ENCODE data around the gene ATP6V0B. TPM values are rescaled to one million over a fixed set of nuclear protein-coding genes. Genes with fewer than 3 reads are reported as not detected.

The ATP6V0B gene
- total RNA-seq, 1 experiment from 2014 or later: 241 TPM

DNA sequence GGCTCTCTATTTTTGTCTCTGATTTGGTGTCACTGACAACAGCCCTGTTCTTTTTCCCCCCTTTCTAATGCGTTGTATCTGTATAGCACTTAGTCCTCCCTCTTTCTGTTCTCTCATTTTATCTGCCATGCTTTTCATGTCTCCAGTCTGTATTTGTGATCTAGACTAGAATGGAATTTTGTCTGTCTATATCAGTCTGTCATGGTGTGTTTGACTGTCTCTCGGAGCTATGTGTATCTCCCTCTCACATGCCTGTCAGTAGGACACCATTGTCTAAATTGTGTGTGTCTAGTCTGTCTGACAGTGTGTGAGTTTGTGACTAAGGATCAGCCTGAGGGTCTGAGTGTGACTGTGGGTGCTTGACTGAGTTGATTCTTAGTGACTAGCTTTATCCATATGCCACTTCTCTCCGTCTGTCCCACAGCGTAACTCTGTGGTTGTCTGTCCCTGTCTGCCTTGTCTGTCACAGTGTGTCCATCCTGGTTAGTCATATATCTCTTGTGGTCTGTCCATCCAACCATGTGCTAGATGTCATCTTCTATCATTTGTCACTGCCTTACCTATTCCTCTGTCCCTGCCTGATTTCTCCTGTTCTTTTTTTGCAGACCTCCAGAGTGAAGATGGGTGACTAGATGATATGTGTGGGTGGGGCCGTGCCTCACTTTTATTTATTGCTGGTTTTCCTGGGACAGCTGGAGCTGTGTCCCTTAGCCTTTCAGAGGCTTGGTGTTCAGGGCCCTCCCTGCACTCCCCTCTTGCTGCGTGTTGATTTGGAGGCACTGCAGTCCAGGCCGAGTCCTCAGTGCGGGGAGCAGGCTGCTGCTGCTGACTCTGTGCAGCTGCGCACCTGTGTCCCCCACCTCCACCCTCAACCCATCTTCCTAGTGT lies 2.9 kb downstream of the ATP6V0B start:
- H3K9ac ChIP-seq (ENCODE audit: low read length): no peak overlapping the region
- peak overlapping the region; percentile 94 for H3K4me3 ChIP-seq (ENCODE audit: low read length)
- POLR2A ChIA-PET (ENCODE audit: unreplicated experiment): no interaction called here
- H3F3A ChIP-seq (ENCODE audit: low read length, unreplicated experiment): no peaks in the 10 kb centered on the region
- CTCF ChIA-PET: interaction anchor here (0.5 to 1.0 kb wide), 2 partner anchors 56 to 214 kb away, joined by 3 read pairs; no protein-coding TSS in a partner anchor
- H3K9me2 ChIP-seq (replicated peaks; ENCODE audit: low read length): no peaks in the 10 kb centered on the region
- no peak for DNase-seq
- H3K36me3 ChIP-seq (ENCODE audit: low read depth, low read length): peaks cover 32% of the 10 kb centered on the region
- TF ChIP-seq, protein P1, sequence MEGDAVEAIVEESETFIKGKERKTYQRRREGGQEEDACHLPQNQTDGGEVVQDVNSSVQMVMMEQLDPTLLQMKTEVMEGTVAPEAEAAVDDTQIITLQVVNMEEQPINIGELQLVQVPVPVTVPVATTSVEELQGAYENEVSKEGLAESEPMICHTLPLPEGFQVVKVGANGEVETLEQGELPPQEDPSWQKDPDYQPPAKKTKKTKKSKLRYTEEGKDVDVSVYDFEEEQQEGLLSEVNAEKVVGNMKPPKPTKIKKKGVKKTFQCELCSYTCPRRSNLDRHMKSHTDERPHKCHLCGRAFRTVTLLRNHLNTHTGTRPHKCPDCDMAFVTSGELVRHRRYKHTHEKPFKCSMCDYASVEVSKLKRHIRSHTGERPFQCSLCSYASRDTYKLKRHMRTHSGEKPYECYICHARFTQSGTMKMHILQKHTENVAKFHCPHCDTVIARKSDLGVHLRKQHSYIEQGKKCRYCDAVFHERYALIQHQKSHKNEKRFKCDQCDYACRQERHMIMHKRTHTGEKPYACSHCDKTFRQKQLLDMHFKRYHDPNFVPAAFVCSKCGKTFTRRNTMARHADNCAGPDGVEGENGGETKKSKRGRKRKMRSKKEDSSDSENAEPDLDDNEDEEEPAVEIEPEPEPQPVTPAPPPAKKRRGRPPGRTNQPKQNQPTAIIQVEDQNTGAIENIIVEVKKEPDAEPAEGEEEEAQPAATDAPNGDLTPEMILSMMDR (conservative IDR thresholded peaks at IDR 0.05; ENCODE audit: low read depth, low read length): no peak
- no peak for TF ChIP-seq EZH2phosphoT487 (IDR thresholded peaks at IDR 0.05; ENCODE audit: borderline replicate concordance, low read length)
- no peak for TF ChIP-seq EZH2 (IDR thresholded peaks at IDR 0.05; ENCODE audit: low read length, unreplicated experiment)
- no peaks in the 10 kb centered on the region for H3K27me3 ChIP-seq (ENCODE audit: low read length)
- H3K4me1 ChIP-seq (ENCODE audit: insufficient read depth, low read length): peaks cover 59% of the 10 kb centered on the region
- BruUV-seq (replicated peaks): no TSS peak
- H4K20me1 ChIP-seq (ENCODE audit: low read length): peaks cover 23% of the 10 kb centered on the region; the same call in 1 of the 2 replicates
- H3K79me2 ChIP-seq (ENCODE audit: low read length): peaks cover 75% of the 10 kb centered on the region
- H3K9me3 ChIP-seq (ENCODE audit: low read length): no peaks in the 10 kb centered on the region
- no peak overlapping the region for H2AFZ ChIP-seq (ENCODE audit: low read length)
- peak overlapping the region; percentile 99 for H3K4me2 ChIP-seq (ENCODE audit: low read length)
- intact Hi-C loops (cut with micrococcal nuclease): no loop called here
- ATAC-seq: no peak
- H3K27ac ChIP-seq (ENCODE audit: low read length): no peak overlapping the region

DNA sequence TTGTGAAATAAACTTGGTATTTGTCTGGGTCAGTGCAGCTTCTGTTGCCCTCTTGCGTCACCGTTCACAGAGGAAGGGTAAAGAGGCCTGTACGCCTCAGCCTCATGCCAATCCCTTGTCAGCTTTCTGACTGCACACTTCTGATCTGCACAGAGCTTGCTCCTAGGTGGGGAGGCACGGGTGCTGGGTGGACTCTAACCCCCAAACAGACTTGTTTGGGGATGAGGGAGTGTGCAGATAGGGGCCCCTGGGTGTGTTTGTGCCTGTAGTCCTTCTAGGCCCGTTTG lies 3.4 kb downstream of the ATP6V0B start:
- peak overlapping the region; percentile 86 for H3K4me3 ChIP-seq (ENCODE audit: low read length)
- ATAC-seq: no peak
- peak overlapping the region; percentile 77; the same call in 1 of the 2 replicates for H3K9ac ChIP-seq (ENCODE audit: low read length)
- POLR2A ChIA-PET (ENCODE audit: unreplicated experiment): no interaction called here
- H2AFZ ChIP-seq (ENCODE audit: low read length): no peak overlapping the region
- H3K27ac ChIP-seq (ENCODE audit: low read length): no peak overlapping the region
- intact Hi-C loops (cut with micrococcal nuclease): no loop called here
- H3K9me2 ChIP-seq (replicated peaks; ENCODE audit: low read length): no peaks in the 10 kb centered on the region
- H3K79me2 ChIP-seq (ENCODE audit: low read length): peaks cover 81% of the 10 kb centered on the region
- peaks cover 30% of the 10 kb centered on the region for H3K36me3 ChIP-seq (ENCODE audit: low read depth, low read length)
- H3K4me1 ChIP-seq (ENCODE audit: insufficient read depth, low read length): peaks cover 59% of the 10 kb centered on the region
- H3K9me3 ChIP-seq (ENCODE audit: low read length): no peaks in the 10 kb centered on the region
- peak overlapping the region; percentile 99 for H3K4me2 ChIP-seq (ENCODE audit: low read length)
- H3F3A ChIP-seq (ENCODE audit: low read length, unreplicated experiment): no peaks in the 10 kb centered on the region
- TF ChIP-seq EZH2phosphoT487 (IDR thresholded peaks at IDR 0.05; ENCODE audit: borderline replicate concordance, low read length): no peak
- TF ChIP-seq, protein P1 (conservative IDR thresholded peaks at IDR 0.05; ENCODE audit: low read depth, low read length): no peak
- no peak for TF ChIP-seq EZH2 (IDR thresholded peaks at IDR 0.05; ENCODE audit: low read length, unreplicated experiment)
- DNase-seq: no peak
- CTCF ChIA-PET: interaction anchor here (0.5 kb wide), 1 partner anchor 55 kb away, joined by 3 read pairs; no protein-coding TSS in a partner anchor
- no TSS peak for BruUV-seq (replicated peaks)
- H3K27me3 ChIP-seq (ENCODE audit: low read length): no peaks in the 10 kb centered on the region
- peaks cover 23% of the 10 kb centered on the region; the same call in 1 of the 2 replicates for H4K20me1 ChIP-seq (ENCODE audit: low read length)
